K562 (cell line): ENCODE results near the gene SLC7A14. TPM values are rescaled to one million over a fixed set of nuclear protein-coding genes. Genes with fewer than 3 reads are reported as not detected.

Experiments used
- ATAC-seq: fragments of 200-7000 bp; cut with Tn5 transposase; 3 replicates; pipeline ENCODE4 v1.9.1; 2020; ENCODE audit warnings: moderate library complexity
- BruUV-seq: library from RNA; stranded (reverse); fragments of 400-500 nt; replicated peaks from 2 replicates; lab custom pipeline; 2021; lab: Mats Ljungman, UMichigan
- CTCF ChIA-PET: fragments of 300-600 bp; formaldehyde crosslinking; extraction: SDS; loops from one replicate; lab custom pipeline; 2021; ENCODE audit warnings: low intra/inter-chr PET ratio; lab: Yijun Ruan, JAX
- POLR2A ChIA-PET: fragments of 300-600, 350-650 bp; sonication (Branson Sonifier 250); formaldehyde crosslinking; extraction: SDS; loops from one replicate; lab custom pipeline; 2021; ENCODE audit warnings: antibody characterized with exemption, inconsistent platforms; lab: Yijun Ruan, JAX
- DNase-seq, 4 experiments: peaks; one replicate each; pipeline versions ENCODE4 v3.0.0 to v3.0.0-alpha.2; 2011 to 2018; ENCODE audit warnings: low spot score in 3 of 4, mixed read lengths in 3 of 4; ENCODE audit errors: extremely low read depth in 1 of 4
- FAIRE-seq: peaks from 2 replicates; lab custom pipeline; 2011; peaks lifted over from hg19 to GRCh38; lab: Jason Lieb, UNC
- H2AFZ ChIP-seq: 2 replicates; pipeline ENCODE4 v1.6.0; 2011; ENCODE audit warnings: low read depth, low read length, control low read depth, inconsistent platforms
- H3K27ac ChIP-seq: fragments of 200-600 bp; 3 replicates; pipeline ENCODE4 v1.8.0; 2011; ENCODE audit warnings: low read depth, mild to moderate bottlenecking, control low read depth, inconsistent platforms, low read length, moderate library complexity, mixed read lengths; ENCODE audit errors: extremely low read depth
- H3K27me3 ChIP-seq, 2 experiments: fragments of 300-600 bp in 1 of 2; 2 replicates in 1 of 2; 3 replicates in 1 of 2; pipeline versions ENCODE4 v1.6.0 to v1.8.0; 2011; ENCODE audit warnings: inconsistent platforms in 2 of 2, low read length in 2 of 2, mild to moderate bottlenecking in 1 of 2, mixed read lengths in 1 of 2, moderate library complexity in 1 of 2; ENCODE audit not compliant: control insufficient read depth in 2 of 2, insufficient read depth in 2 of 2
- H3K36me3 ChIP-seq: fragments of 300-600 bp; 3 replicates; pipeline ENCODE4 v1.8.0; 2011; ENCODE audit warnings: mild to moderate bottlenecking, low read length, inconsistent platforms; ENCODE audit not compliant: control insufficient read depth, insufficient read depth
- H3K4me1 ChIP-seq, 2 experiments: fragments of 200-600 bp in 1 of 2; replicated peaks in 1 of 2; 2 replicates in 1 of 2; 3 replicates in 1 of 2; pipeline versions ENCODE4 v1.5.1 to v1.8.0; 2011; ENCODE audit warnings: inconsistent platforms in 2 of 2, low read length in 2 of 2, mild to moderate bottlenecking in 1 of 2, mixed read lengths in 1 of 2, moderate library complexity in 1 of 2; ENCODE audit not compliant: control insufficient read depth in 2 of 2, insufficient read depth in 2 of 2
- H3K4me2 ChIP-seq: 2 replicates; pipeline ENCODE4 v1.6.1; 2011; ENCODE audit warnings: low read length, control low read depth, inconsistent platforms, mixed read lengths; ENCODE audit not compliant: insufficient read depth
- H3K4me3 ChIP-seq: fragments of 200-600 bp; sonication (generic), shearing (Covaris generic); 2 replicates; pipeline ENCODE4 v1.5.1; 2016; ENCODE audit warnings: control low read depth, inconsistent platforms
- H3K79me2 ChIP-seq: fragments of 200-600 bp; 3 replicates; pipeline ENCODE4 v1.8.0; 2011; ENCODE audit warnings: low read length, inconsistent platforms; ENCODE audit not compliant: control insufficient read depth, insufficient read depth
- H3K9ac ChIP-seq, 2 experiments: 2 replicates each; pipeline versions ENCODE4 v1.6.0 to v1.6.1; 2011; ENCODE audit warnings: low read depth in 2 of 2, low read length in 2 of 2, control low read depth in 1 of 2, inconsistent platforms in 1 of 2, mild to moderate bottlenecking in 1 of 2, mixed read lengths in 1 of 2; ENCODE audit not compliant: insufficient read depth in 1 of 2
- H3K9me1 ChIP-seq: one replicate; pipeline ENCODE4 v1.6.0; 2011; ENCODE audit warnings: inconsistent platforms, mild to moderate bottlenecking, low read length, moderate library complexity; ENCODE audit not compliant: control insufficient read depth, insufficient read depth
- H3K9me3 ChIP-seq: replicated peaks from 2 replicates; pipeline ENCODE4 v1.5.1; 2011; ENCODE audit warnings: low read depth, low read length, inconsistent platforms; ENCODE audit not compliant: control insufficient read depth, insufficient read depth
- H4K20me1 ChIP-seq: replicated peaks from 2 replicates; pipeline ENCODE4 v1.6.1; 2011; ENCODE audit warnings: low read length, inconsistent platforms, mixed read lengths; ENCODE audit not compliant: control insufficient read depth, insufficient read depth
- CBFA2T2 ChIP-seq: fragments of 450-650 bp; conservative IDR thresholded peaks from 2 replicates; pipeline ENCODE4 v1.6.1; 2017; ENCODE audit warnings: mild to moderate bottlenecking
- CEBPB ChIP-seq: fragments of 450-650 bp; IDR thresholded peaks from 2 replicates; pipeline ENCODE4 v1.6.1; 2016; ENCODE audit warnings: missing genetic modification characterization, missing compliant biosample characterization
- CREB1 ChIP-seq, 2 experiments: sonication (generic) in 1 of 2; formaldehyde crosslinking in 1 of 2; IDR thresholded peaks; 2 replicates each; pipeline versions ENCODE4 v1.6.1 to v1.8.0; 2012 to 2022; ENCODE audit warnings: inconsistent platforms in 1 of 2, mild to moderate bottlenecking in 1 of 2, missing genetic modification reagents in 1 of 2, moderate library complexity in 1 of 2
- KDM1A ChIP-seq, 2 experiments: fragments of 450-650 bp; IDR thresholded peaks; 2 replicates each; pipeline ENCODE4 v1.6.1; 2016; ENCODE audit warnings: mild to moderate bottlenecking in 2 of 2
- MEIS2 ChIP-seq: fragments of 450-650 bp; IDR thresholded peaks from 2 replicates; pipeline ENCODE4 v1.6.1; 2014; ENCODE audit warnings: mild to moderate bottlenecking; ENCODE audit not compliant: partially characterized antibody
- NFXL1 ChIP-seq: fragments of 450-650 bp; formaldehyde crosslinking; IDR thresholded peaks from 2 replicates; pipeline ENCODE4 v1.4.0; 2021; ENCODE audit warnings: mild to moderate bottlenecking
- PTTG1 ChIP-seq: fragments of 450-650 bp; IDR thresholded peaks from 2 replicates; pipeline ENCODE4 v1.6.1; 2016; ENCODE audit warnings: low read depth, mild to moderate bottlenecking, missing genetic modification characterization, missing compliant biosample characterization
- ZNF253 ChIP-seq: fragments of 250-450 bp; sonication (Bioruptor Pico); conservative IDR thresholded peaks from 2 replicates; pipeline ENCODE4 v1.6.1; 2021; ENCODE audit warnings: mild to moderate bottlenecking
- ZNF277 ChIP-seq: fragments of 250-450 bp; sonication (Bioruptor Pico); IDR thresholded peaks from 2 replicates; pipeline ENCODE4 v1.8.0; 2022; ENCODE audit warnings: inconsistent platforms, mild to moderate bottlenecking, moderate library complexity, borderline replicate concordance
- WGBS: fragments of 100-300 bp; shearing (Covaris generic); methylation state at CpG from one replicate; pipeline ENCODE4 v1.1.6; 2016; ENCODE audit warnings: low coverage, mixed read lengths; ENCODE audit not compliant: insufficient coverage; ENCODE audit errors: missing lambda C conversion rate; 5-methylcytosine and 5-hydroxymethylcytosine counted together
- in situ Hi-C: fragments of 300-500 bp; cut with MboI; formaldehyde crosslinking; loops from 4 replicates; pipeline ENCODE4 v1.15.0; 2018; ENCODE audit warnings: inconsistent platforms, mixed read lengths
- intact Hi-C: fragments of 100-400 bp; cut with micrococcal nuclease; formaldehyde crosslinking; loops from 2 replicates; pipeline ENCODE4 v1.14.2; 2022
- polyA plus RNA-seq, 8 experiments: library from polyadenylated mRNA; depleted of rRNA in 4 of 8; stranded (reverse) in 5 of 8; unstranded in 3 of 8; fragments of >200 nt; fragmentation: Nextera tagmentation in 2 of 8; fragmentation: Illumina TruSeq in 1 of 8; extraction: Ambion mirVana in 2 of 8; extraction: Trizol in 1 of 8; gene quantifications; 2 replicates each; pipeline versions ENCODE4 v1.2.1 to v1.2.3, GENCODE V29; 2011 to 2014; ENCODE audit warnings: inconsistent platforms in 1 of 8, missing spikeins in 1 of 8
- total RNA-seq, 7 experiments: library from RNA; depleted of rRNA in 6 of 7; stranded (reverse); fragments of >200 nt in 6 of 7; fragmentation: Illumina TruSeq in 2 of 7; extraction: Trizol in 2 of 7; gene quantifications; 2 replicates each; pipeline versions ENCODE4 v1.2.1 to v1.2.3, GENCODE V29; 2011 to 2021; ENCODE audit warnings: low replicate concordance in 1 of 7
- TF ChIP-seq, protein P1 (sequence below): fragments of 250-450 bp; sonication (Bioruptor Pico); IDR thresholded peaks from 2 replicates; pipeline ENCODE4 v1.8.0; 2022; ENCODE audit warnings: moderate library complexity, mild to moderate bottlenecking, inconsistent platforms

SLC7A14 gene
- total and polyA plus RNA-seq, 9 of the 15 experiments (the other 6 are each of a cell fraction or from before 2014, with no cell fraction given) = not detected

GRCh38 chr3:170467571-170468147 lies 118.2 kb downstream of the SLC7A14 start:
- no peak overlapping the region for H2AFZ ChIP-seq
- FAIRE-seq = no peak
- DNase-seq = no peak
- TF ChIP-seq MEIS2 (no peak), KDM1A (IDR thresholded peaks at IDR 0.05) (no peak), ZNF277 (no peak), CBFA2T2 (no peak), CEBPB (tag) (no peak), ZNF253 (CRISPR knock-in tag) (no peak), PTTG1 (tag) (no peak), NFXL1 (no peak), CREB1 (IDR thresholded peaks at IDR 0.05) (no peak), CREB1 (CRISPR knock-in tag; IDR thresholded peaks at IDR 0.05) (no peak)
- TF ChIP-seq, protein P1, sequence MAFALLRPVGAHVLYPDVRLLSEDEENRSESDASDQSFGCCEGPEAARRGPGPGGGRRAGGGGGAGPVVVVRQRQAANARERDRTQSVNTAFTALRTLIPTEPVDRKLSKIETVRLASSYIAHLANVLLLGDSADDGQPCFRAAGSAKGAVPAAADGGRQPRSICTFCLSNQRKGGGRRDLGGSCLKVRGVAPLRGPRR (CRISPR knock-in tag) = no peak
- H3K4me3 ChIP-seq = no peak overlapping the region
- CTCF ChIA-PET = no interaction called here
- no peaks in the 10 kb centered on the region for H3K9me3 ChIP-seq
- no peaks in the 10 kb centered on the region for H3K4me1 ChIP-seq
- 8% methylated on average over 7 of the region's 7 CpGs for WGBS
- POLR2A ChIA-PET = no interaction called here
- H3K27ac ChIP-seq = no peak overlapping the region
- H3K27me3 ChIP-seq = peaks cover 9 to 15% of the 10 kb centered on the region in 2 experiments
- no peak overlapping the region for H3K9ac ChIP-seq
- ATAC-seq = no peak
- in situ Hi-C loops (no loop called here), intact Hi-C loops (no loop called here)
- no TSS peak for BruUV-seq
- H3K4me2 ChIP-seq = no peak overlapping the region
- no peaks in the 10 kb centered on the region for H3K36me3 ChIP-seq
- H4K20me1 ChIP-seq = no peaks in the 10 kb centered on the region
- H3K9me1 ChIP-seq = no peaks in the 10 kb centered on the region
- no peaks in the 10 kb centered on the region for H3K79me2 ChIP-seq
